Mesendoderm (in vitro differentiated cells): Measurements from ENCODE around the gene POU2F1.

Source experiments
- DNase-seq: peaks from one replicate; pipeline ENCODE4 v3.0.0; 2013
- H2AK5ac ChIP-seq: 2 replicates; pipeline ENCODE4 v1.6.1; 2013; ENCODE audit warnings: low read length, inconsistent platforms
- H2BK120ac ChIP-seq: 2 replicates; pipeline ENCODE4 v1.6.1; 2013; ENCODE audit warnings: low read depth, mild to moderate bottlenecking, low read length, moderate library complexity, mixed read lengths
- H2BK15ac ChIP-seq: replicated peaks from 2 replicates; pipeline ENCODE4 v1.6.1; 2013; ENCODE audit warnings: low read depth, mild to moderate bottlenecking, moderate library complexity
- H2BK5ac ChIP-seq: 2 replicates; pipeline ENCODE4 v1.6.1; 2013; ENCODE audit warnings: low read length, inconsistent platforms
- H3K18ac ChIP-seq: 2 replicates; pipeline ENCODE4 v1.6.1; 2013; ENCODE audit warnings: mild to moderate bottlenecking, low read length, mixed read lengths
- H3K23ac ChIP-seq: one replicate; pipeline ENCODE4 v1.6.1; 2013; ENCODE audit warnings: low read length
- H3K27ac ChIP-seq: 2 replicates; pipeline ENCODE4 v1.5.1; 2013; ENCODE audit warnings: low read depth, mild to moderate bottlenecking, inconsistent platforms, low read length, moderate library complexity
- H3K27me3 ChIP-seq: 2 replicates; pipeline ENCODE4 v1.6.1; 2013; ENCODE audit warnings: low read length, control low read depth, mild to moderate bottlenecking, inconsistent platforms; ENCODE audit not compliant: insufficient read depth, poor library complexity
- H3K36me3 ChIP-seq: 2 replicates; pipeline ENCODE4 v1.6.1; 2013; ENCODE audit warnings: low read length, inconsistent platforms; ENCODE audit not compliant: control insufficient read depth, insufficient read depth
- H3K4ac ChIP-seq: one replicate; pipeline ENCODE4 v1.6.1; 2013; ENCODE audit warnings: low read depth, mild to moderate bottlenecking, low read length, moderate library complexity
- H3K4me1 ChIP-seq: 2 replicates; pipeline ENCODE4 v1.6.1; 2013; ENCODE audit warnings: low read depth, low read length, inconsistent platforms; ENCODE audit not compliant: control insufficient read depth
- H3K4me2 ChIP-seq: 2 replicates; pipeline ENCODE4 v1.6.1; 2013; ENCODE audit warnings: low read length
- H3K4me3 ChIP-seq: 2 replicates; pipeline ENCODE4 v1.5.1; 2013; ENCODE audit warnings: mild to moderate bottlenecking, low read length
- H3K56ac ChIP-seq: one replicate; pipeline ENCODE4 v1.6.1; 2013; ENCODE audit warnings: low read length
- H3K79me1 ChIP-seq: 2 replicates; pipeline ENCODE4 v1.6.1; 2013; ENCODE audit warnings: low read length, inconsistent platforms
- H3K79me2 ChIP-seq: 2 replicates; pipeline ENCODE4 v1.6.1; 2013; ENCODE audit warnings: mild to moderate bottlenecking, low read length; ENCODE audit not compliant: control insufficient read depth, insufficient read depth
- H3K9ac ChIP-seq: 2 replicates; pipeline ENCODE4 v1.6.1; 2013; ENCODE audit warnings: low read length, inconsistent platforms
- H4K5ac ChIP-seq: one replicate; pipeline ENCODE4 v1.6.1; 2013; ENCODE audit warnings: low read length
- H4K8ac ChIP-seq: one replicate; pipeline ENCODE4 v1.6.1; 2013; ENCODE audit warnings: low read depth, mild to moderate bottlenecking, control low read depth, low read length, moderate library complexity
- WGBS: extraction: QIAGEN DNeasy Blood & Tissue Kit; methylation state at CpG from one replicate; pipeline ENCODE4 v1.1.7; 2013; ENCODE audit warnings: low lambda C conversion rate, missing lambda C conversion rate; ENCODE audit not compliant: insufficient coverage; ENCODE audit errors: extremely low coverage; 5-methylcytosine and 5-hydroxymethylcytosine counted together

POU2F1 gene

DNA sequence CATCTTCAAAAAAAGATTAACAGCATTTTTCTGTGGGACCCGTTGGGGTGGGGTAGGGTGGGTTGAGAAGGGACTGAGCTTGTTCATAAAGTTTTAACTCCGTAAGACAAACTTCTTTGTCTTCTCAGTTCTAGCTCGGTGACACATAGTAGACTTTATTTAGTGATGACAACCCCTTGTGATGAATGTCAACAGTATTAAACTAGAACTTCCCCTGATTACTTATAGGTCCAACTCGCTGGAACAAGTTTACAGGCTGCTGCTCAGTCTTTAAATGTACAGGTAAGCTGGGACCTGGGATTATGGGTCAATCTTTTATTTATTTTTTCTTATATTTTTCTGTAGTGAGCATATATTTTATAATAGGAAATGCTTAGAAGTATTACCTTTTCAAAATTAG is 149.2 kb downstream of the POU2F1 start:
- H3K27me3 ChIP-seq, result no peaks in the 10 kb centered on the region
- H4K5ac ChIP-seq, result no peak overlapping the region
- H2AK5ac ChIP-seq, result no peak overlapping the region
- peaks cover 10% of the 10 kb centered on the region for H3K4me1 ChIP-seq
- no peaks in the 10 kb centered on the region for H3K36me3 ChIP-seq
- no peak overlapping the region for H2BK15ac ChIP-seq
- no peak overlapping the region for H3K9ac ChIP-seq
- no peak for DNase-seq
- H4K8ac ChIP-seq, result no peak overlapping the region
- H3K4me2 ChIP-seq, result no peak overlapping the region
- H3K56ac ChIP-seq, result no peak overlapping the region
- H3K4me3 ChIP-seq, result no peak overlapping the region
- H3K79me2 ChIP-seq, result no peaks in the 10 kb centered on the region
- H3K18ac ChIP-seq, result no peak overlapping the region
- no peak overlapping the region for H2BK5ac ChIP-seq
- H3K27ac ChIP-seq, result no peak overlapping the region
- peaks cover 3% of the 10 kb centered on the region for H3K79me1 ChIP-seq
- H3K23ac ChIP-seq, result no peak overlapping the region
- H2BK120ac ChIP-seq, result no peak overlapping the region
- WGBS, result no CpG with 5 or more reads among the region's 4 CpGs
- H3K4ac ChIP-seq, result no peak overlapping the region

GRCh38 chr1:167371030-167371429 is 150.3 kb downstream of the POU2F1 start:
- no peak overlapping the region for H3K27ac ChIP-seq
- no peak for DNase-seq
- no CpG with 5 or more reads among the region's 4 CpGs for WGBS

DNA sequence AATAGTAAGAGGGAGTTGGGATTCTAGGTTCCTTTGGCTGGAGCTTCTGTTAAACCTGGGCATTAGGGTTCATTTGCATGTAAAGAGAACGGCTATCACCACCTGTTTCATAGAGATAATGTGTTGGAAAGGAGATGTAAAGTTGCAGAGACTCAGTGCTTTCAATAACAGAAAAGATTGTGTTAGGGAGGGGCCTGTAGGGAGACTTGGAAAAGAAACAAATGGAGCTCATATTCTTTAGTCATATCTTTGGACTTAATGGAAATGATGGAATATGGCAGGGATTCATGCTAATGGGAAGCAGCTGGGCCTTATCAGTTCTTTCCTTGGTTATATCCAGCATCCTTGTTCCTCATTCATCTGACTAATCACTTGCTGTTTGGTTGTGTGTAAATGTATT is 152.7 kb downstream of the POU2F1 start:
- WGBS, result no CpG with 5 or more reads among the region's 1 CpG

More at GRCh38 chr1:167371030-167371429, 150.3 kb downstream of the POU2F1 start:
- no peak overlapping the region for H2BK5ac ChIP-seq
- H3K27me3 ChIP-seq, result no peaks in the 10 kb centered on the region
- no peak overlapping the region for H3K23ac ChIP-seq
- H2AK5ac ChIP-seq, result no peak overlapping the region
- no peak overlapping the region for H3K9ac ChIP-seq
- peaks cover 10% of the 10 kb centered on the region for H3K4me1 ChIP-seq
- H3K4me3 ChIP-seq, result no peak overlapping the region
- H3K18ac ChIP-seq, result no peak overlapping the region
- no peak overlapping the region for H2BK15ac ChIP-seq
- no peaks in the 10 kb centered on the region for H3K79me2 ChIP-seq
- no peak overlapping the region for H2BK120ac ChIP-seq
- H4K5ac ChIP-seq, result no peak overlapping the region
- H3K4ac ChIP-seq, result no peak overlapping the region
- H4K8ac ChIP-seq, result no peak overlapping the region
- no peak overlapping the region for H3K4me2 ChIP-seq
- H3K56ac ChIP-seq, result no peak overlapping the region
- H3K79me1 ChIP-seq, result peaks cover 3% of the 10 kb centered on the region
- H3K36me3 ChIP-seq, result no peaks in the 10 kb centered on the region

DNA sequence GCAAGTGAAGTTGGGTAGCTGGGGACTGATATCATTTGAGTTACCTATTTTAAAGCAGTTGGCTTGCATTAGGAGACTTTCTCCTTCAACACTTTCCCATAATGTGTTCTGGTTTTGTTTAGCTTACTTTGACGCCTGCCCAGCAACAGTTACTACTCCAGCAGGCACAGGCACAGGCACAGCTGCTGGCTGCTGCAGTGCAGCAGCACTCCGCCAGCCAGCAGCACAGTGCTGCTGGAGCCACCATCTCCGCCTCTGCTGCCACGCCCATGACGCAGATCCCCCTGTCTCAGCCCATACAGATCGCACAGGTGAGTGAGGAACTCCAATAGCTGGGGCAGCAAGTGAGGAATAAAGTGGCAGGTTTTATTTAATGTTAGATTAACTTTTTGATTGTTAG is 153.3 kb downstream of the POU2F1 start:
- Histone ChIP-seq H3K56ac (no peak overlapping the region), H3K27ac (no peak overlapping the region), H3K4me1 (peaks cover 10% of the 10 kb centered on the region), H3K79me1 (peaks cover 3% of the 10 kb centered on the region), H2AK5ac (no peak overlapping the region), H2BK120ac (no peak overlapping the region), H3K79me2 (no peaks in the 10 kb centered on the region), H3K4me2 (no peak overlapping the region), H4K5ac (no peak overlapping the region), H3K4me3 (no peak overlapping the region), H3K18ac (no peak overlapping the region), H3K4ac (no peak overlapping the region), H3K23ac (no peak overlapping the region), H2BK5ac (no peak overlapping the region), H2BK15ac (no peak overlapping the region), H3K9ac (no peak overlapping the region), H4K8ac (no peak overlapping the region), H3K27me3 (no peaks in the 10 kb centered on the region), H3K36me3 (no peaks in the 10 kb centered on the region)
- DNase-seq, result peak; percentile 66
- WGBS, result no CpG with 5 or more reads among the region's 6 CpGs

More for the DNA sequence above, 152.7 kb downstream of the POU2F1 start:
- no peak overlapping the region for H3K18ac ChIP-seq
- H2BK5ac ChIP-seq, result no peak overlapping the region
- no peak overlapping the region for H3K4me3 ChIP-seq
- H3K27me3 ChIP-seq, result no peaks in the 10 kb centered on the region
- no peaks in the 10 kb centered on the region for H3K79me2 ChIP-seq
- H3K36me3 ChIP-seq, result no peaks in the 10 kb centered on the region
- no peak overlapping the region for H3K56ac ChIP-seq
- no peak overlapping the region for H2AK5ac ChIP-seq
- no peak overlapping the region for H3K4me2 ChIP-seq
- no peak overlapping the region for H2BK15ac ChIP-seq
- no peak overlapping the region for H3K27ac ChIP-seq
- H3K4ac ChIP-seq, result no peak overlapping the region
- no peak overlapping the region for H3K23ac ChIP-seq
- peaks cover 10% of the 10 kb centered on the region for H3K4me1 ChIP-seq
- no peak overlapping the region for H2BK120ac ChIP-seq
- peaks cover 3% of the 10 kb centered on the region for H3K79me1 ChIP-seq
- DNase-seq, result peak; percentile 21
- no peak overlapping the region for H3K9ac ChIP-seq
- no peak overlapping the region for H4K8ac ChIP-seq
- no peak overlapping the region for H4K5ac ChIP-seq

- H2BK15ac ChIP-seq, result no peak overlapping the region
- no peak overlapping the region for H3K4me2 ChIP-seq
- H3K36me3 ChIP-seq, result no peaks in the 10 kb centered on the region
- no peak overlapping the region for H3K23ac ChIP-seq
- H3K4me3 ChIP-seq, result no peak overlapping the region
- DNase-seq, result no peak
- 100% methylated on average over 1 of the region's 5 CpGs for WGBS
- H3K4me1 ChIP-seq, result peaks cover 10% of the 10 kb centered on the region
- no peak overlapping the region for H3K56ac ChIP-seq
- H3K18ac ChIP-seq, result no peak overlapping the region
- H3K4ac ChIP-seq, result no peak overlapping the region
- H2AK5ac ChIP-seq, result no peak overlapping the region
- no peak overlapping the region for H3K27ac ChIP-seq
- no peak overlapping the region for H2BK5ac ChIP-seq
- H3K27me3 ChIP-seq, result no peaks in the 10 kb centered on the region
- no peak overlapping the region for H2BK120ac ChIP-seq
- no peak overlapping the region for H4K8ac ChIP-seq
- peaks cover 2% of the 10 kb centered on the region for H3K79me1 ChIP-seq
- H3K9ac ChIP-seq, result no peak overlapping the region
- H4K5ac ChIP-seq, result no peak overlapping the region
- no peaks in the 10 kb centered on the region for H3K79me2 ChIP-seq
Observed at GRCh38 chr1:167375949-167376348, 155.3 kb downstream of the POU2F1 start.

DNA sequence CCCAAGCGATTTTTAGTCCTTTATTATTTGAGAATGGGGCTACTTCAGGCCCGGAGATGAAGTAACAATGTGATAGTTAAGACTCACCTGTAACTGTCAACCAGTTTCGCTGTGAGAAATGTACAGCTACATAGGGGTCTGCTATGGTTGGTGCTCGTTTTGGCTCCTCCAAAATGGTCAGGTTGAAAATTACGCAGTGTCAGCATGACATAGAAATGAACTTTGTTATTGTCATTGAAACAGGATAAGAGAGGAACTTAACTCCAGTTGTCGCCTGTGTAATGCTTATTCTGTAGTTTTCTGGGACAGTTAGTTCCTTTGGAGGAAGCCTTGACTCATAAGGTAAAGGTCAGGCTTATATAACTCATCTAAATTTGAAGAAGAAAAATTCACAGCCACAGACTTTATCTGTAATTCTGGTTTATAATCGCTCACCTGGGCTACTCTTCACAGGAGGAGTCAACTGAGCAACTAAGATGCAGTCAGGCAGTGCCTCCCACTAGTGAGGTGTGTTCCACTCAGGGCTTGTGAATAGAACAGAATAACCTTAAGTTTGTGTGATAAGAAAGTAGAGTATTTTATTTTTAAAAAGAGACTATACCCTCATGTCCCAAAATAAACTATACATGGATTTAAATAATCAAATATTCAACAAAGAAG is 166.7 kb downstream of the POU2F1 start:
- H3K18ac ChIP-seq, result no peak overlapping the region
- no peak overlapping the region for H2BK15ac ChIP-seq
- H4K8ac ChIP-seq, result no peak overlapping the region
- H3K4me3 ChIP-seq, result no peak overlapping the region
- no peak overlapping the region for H3K4ac ChIP-seq
- H3K27ac ChIP-seq, result no peak overlapping the region
- no peaks in the 10 kb centered on the region for H3K4me1 ChIP-seq
- WGBS, result no CpG with 5 or more reads among the region's 7 CpGs
- no peaks in the 10 kb centered on the region for H3K79me1 ChIP-seq
- H3K27me3 ChIP-seq, result no peaks in the 10 kb centered on the region
- no peak overlapping the region for H2AK5ac ChIP-seq
- H3K23ac ChIP-seq, result no peak overlapping the region
- H3K79me2 ChIP-seq, result no peaks in the 10 kb centered on the region
- H3K36me3 ChIP-seq, result no peaks in the 10 kb centered on the region
- DNase-seq, result no peak
- H4K5ac ChIP-seq, result no peak overlapping the region
- no peak overlapping the region for H3K9ac ChIP-seq
- no peak overlapping the region for H3K4me2 ChIP-seq
- no peak overlapping the region for H3K56ac ChIP-seq
- no peak overlapping the region for H2BK120ac ChIP-seq
- H2BK5ac ChIP-seq, result no peak overlapping the region
